Epithelial cell of umbilical artery (primary cell): Measurements from ENCODE around the gene C1QBP. TPM values are rescaled to one million over a fixed set of nuclear protein-coding genes. Genes with fewer than 3 reads are reported as not detected.

ENCODE experiments used
- total RNA-seq: library from RNA; depleted of rRNA; stranded (reverse); fragments of >200 nt; gene quantifications from 2 replicates; pipeline ENCODE4 v1.2.3, GENCODE V29; 2014

C1QBP gene
- 424 and 458 TPM in 2 replicates for total RNA-seq

GRCh38 chr17:5438716-5439445, at the start of gene C1QBP:
C1QBP (minus strand) TSS chr17:5439155; CDS start chr17:5439073, 82 bp downstream.

GRCh38 chr17:5486206-5487124, 47.5 kb upstream of the C1QBP start, which contains the start of gene MIS12:
MIS12 (plus strand) TSS chr17:5486566; CDS start chr17:5488863, 2,297 bp downstream.

GRCh38 chr17:5485270-5486205, 46.6 kb upstream of the C1QBP start, which contains the start of gene DERL2:
DERL2 (minus strand) TSS chr17:5486178; CDS start chr17:5486161, 17 bp downstream.

GRCh38 chr17:5419959-5420653, 18.8 kb downstream of the C1QBP start, which contains the start of gene RPAIN:
RPAIN (plus strand) TSS chr17:5420182; CDS start chr17:5420211, 29 bp downstream.

GRCh38 chr17:5419356-5419958, 19.5 kb downstream of the C1QBP start, which contains the start of gene NUP88:
NUP88 (minus strand) TSS chr17:5419662; CDS start chr17:5419650, 12 bp downstream.

Other genes starting within 250 kb of the C1QBP start
- gene ZNF594, start 247.3 kb downstream of the C1QBP start, total RNA-seq: 1.6 and 5.0 TPM in 2 replicates
- gene SCIMP, start 204.3 kb downstream of the C1QBP start, total RNA-seq: not detected in 2 replicates
- gene RABEP1, start 156.9 kb downstream of the C1QBP start, total RNA-seq: 48.1 and 55.5 TPM in 2 replicates
- 72.9 and 128 TPM in 2 replicates for gene NUP88, start 19.5 kb downstream of the C1QBP start, total RNA-seq
- gene RPAIN, start 19.0 kb downstream of the C1QBP start, total RNA-seq: 80.9 and 83.0 TPM in 2 replicates
- gene DHX33, start 29.8 kb upstream of the C1QBP start, total RNA-seq: 12.5 and 15.3 TPM in 2 replicates
- 27.6 and 37.1 TPM in 2 replicates for gene DERL2, start 47.0 kb upstream of the C1QBP start, total RNA-seq
- gene MIS12, start 47.4 kb upstream of the C1QBP start, total RNA-seq: 23.4 and 24.0 TPM in 2 replicates
- gene NLRP1, start 145.4 kb upstream of the C1QBP start, total RNA-seq: 18.7 and 20.5 TPM in 2 replicates